ENCODE measurements around the gene ADAMTSL1. TPM values are rescaled to one million over a fixed set of nuclear protein-coding genes. Genes with fewer than 3 reads are reported as not detected.

Gene ADAMTSL1
- total RNA-seq, 1 experiment from 2014 or later, result 0.94 TPM

DNA sequence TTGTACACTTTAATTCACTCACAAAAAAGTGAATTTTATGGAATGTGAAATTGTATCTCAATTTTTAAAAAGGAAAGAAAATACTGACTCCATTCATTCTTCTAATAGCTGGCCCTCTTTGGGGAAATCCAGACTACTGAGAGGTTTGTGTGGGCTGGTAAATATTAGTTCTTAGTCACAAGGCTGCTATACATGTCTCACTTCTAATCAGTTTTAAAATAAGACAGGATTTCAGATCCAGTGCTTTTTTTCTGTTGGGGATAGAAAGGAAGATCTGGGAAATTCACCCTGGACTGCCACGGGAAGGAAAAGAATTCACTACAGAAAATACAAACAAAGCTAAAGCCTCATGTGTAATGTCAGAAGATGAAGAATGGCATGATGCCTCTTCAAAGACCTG, 32.7 kb upstream of the ADAMTSL1 start:
- no peak overlapping the region for H3K27ac Mint-ChIP-seq
- CTCF ChIA-PET, result interaction anchor here (1.6 to 2.7 kb wide), 4 partner anchors 14 to 186 kb away, joined by 6 to 10 read pairs (median 8); no protein-coding TSS in a partner anchor
- TF ChIP-seq E2F4 (CRISPR knock-in tag; IDR thresholded peaks at IDR 0.05; ENCODE audit: borderline replicate concordance, low read depth), result no peak
- TF ChIP-seq IRF1 (CRISPR knock-in tag; IDR thresholded peaks at IDR 0.05), result no peak
- TF ChIP-seq PRRX2 (CRISPR knock-in tag; IDR thresholded peaks at IDR 0.05), result no peak
- no peak for TF ChIP-seq ZNF281 (CRISPR knock-in tag; IDR thresholded peaks at IDR 0.05)
- no peak for TF ChIP-seq FOXP1 (CRISPR knock-in tag; IDR thresholded peaks at IDR 0.05; ENCODE audit: borderline replicate concordance)
- no peak for TF ChIP-seq SP1 (CRISPR knock-in tag; conservative IDR thresholded peaks at IDR 0.05)
- TF ChIP-seq FOXJ3 (CRISPR knock-in tag; IDR thresholded peaks at IDR 0.05; ENCODE audit: borderline replicate concordance), result no peak
- TF ChIP-seq MYBL2 (CRISPR knock-in tag; IDR thresholded peaks at IDR 0.05), result no peak
- no peak for TF ChIP-seq FOXK1 (CRISPR knock-in tag; IDR thresholded peaks at IDR 0.05)
- TF ChIP-seq, protein P1, sequence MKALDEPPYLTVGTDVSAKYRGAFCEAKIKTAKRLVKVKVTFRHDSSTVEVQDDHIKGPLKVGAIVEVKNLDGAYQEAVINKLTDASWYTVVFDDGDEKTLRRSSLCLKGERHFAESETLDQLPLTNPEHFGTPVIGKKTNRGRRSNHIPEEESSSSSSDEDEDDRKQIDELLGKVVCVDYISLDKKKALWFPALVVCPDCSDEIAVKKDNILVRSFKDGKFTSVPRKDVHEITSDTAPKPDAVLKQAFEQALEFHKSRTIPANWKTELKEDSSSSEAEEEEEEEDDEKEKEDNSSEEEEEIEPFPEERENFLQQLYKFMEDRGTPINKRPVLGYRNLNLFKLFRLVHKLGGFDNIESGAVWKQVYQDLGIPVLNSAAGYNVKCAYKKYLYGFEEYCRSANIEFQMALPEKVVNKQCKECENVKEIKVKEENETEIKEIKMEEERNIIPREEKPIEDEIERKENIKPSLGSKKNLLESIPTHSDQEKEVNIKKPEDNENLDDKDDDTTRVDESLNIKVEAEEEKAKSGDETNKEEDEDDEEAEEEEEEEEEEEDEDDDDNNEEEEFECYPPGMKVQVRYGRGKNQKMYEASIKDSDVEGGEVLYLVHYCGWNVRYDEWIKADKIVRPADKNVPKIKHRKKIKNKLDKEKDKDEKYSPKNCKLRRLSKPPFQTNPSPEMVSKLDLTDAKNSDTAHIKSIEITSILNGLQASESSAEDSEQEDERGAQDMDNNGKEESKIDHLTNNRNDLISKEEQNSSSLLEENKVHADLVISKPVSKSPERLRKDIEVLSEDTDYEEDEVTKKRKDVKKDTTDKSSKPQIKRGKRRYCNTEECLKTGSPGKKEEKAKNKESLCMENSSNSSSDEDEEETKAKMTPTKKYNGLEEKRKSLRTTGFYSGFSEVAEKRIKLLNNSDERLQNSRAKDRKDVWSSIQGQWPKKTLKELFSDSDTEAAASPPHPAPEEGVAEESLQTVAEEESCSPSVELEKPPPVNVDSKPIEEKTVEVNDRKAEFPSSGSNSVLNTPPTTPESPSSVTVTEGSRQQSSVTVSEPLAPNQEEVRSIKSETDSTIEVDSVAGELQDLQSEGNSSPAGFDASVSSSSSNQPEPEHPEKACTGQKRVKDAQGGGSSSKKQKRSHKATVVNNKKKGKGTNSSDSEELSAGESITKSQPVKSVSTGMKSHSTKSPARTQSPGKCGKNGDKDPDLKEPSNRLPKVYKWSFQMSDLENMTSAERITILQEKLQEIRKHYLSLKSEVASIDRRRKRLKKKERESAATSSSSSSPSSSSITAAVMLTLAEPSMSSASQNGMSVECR (CRISPR knock-in tag; IDR thresholded peaks at IDR 0.05; ENCODE audit: borderline replicate concordance), result no peak
- TF ChIP-seq ERG (CRISPR knock-in tag; IDR thresholded peaks at IDR 0.05), result no peak
- TF ChIP-seq NR2C2 (CRISPR knock-in tag; IDR thresholded peaks at IDR 0.05), result no peak
- TF ChIP-seq TCF7 (CRISPR knock-in tag; IDR thresholded peaks at IDR 0.05; ENCODE audit: low read depth), result no peak
- no peak for TF ChIP-seq CREB1 (CRISPR knock-in tag; IDR thresholded peaks at IDR 0.05)
- TF ChIP-seq, protein P2, sequence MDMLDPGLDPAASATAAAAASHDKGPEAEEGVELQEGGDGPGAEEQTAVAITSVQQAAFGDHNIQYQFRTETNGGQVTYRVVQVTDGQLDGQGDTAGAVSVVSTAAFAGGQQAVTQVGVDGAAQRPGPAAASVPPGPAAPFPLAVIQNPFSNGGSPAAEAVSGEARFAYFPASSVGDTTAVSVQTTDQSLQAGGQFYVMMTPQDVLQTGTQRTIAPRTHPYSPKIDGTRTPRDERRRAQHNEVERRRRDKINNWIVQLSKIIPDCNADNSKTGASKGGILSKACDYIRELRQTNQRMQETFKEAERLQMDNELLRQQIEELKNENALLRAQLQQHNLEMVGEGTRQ (CRISPR knock-in tag; IDR thresholded peaks at IDR 0.05), result no peak
- no peak for TF ChIP-seq ELF4 (CRISPR knock-in tag; IDR thresholded peaks at IDR 0.05; ENCODE audit: low read depth)
- no peak for TF ChIP-seq ZNF671 (CRISPR knock-in tag; IDR thresholded peaks at IDR 0.05)
- TF ChIP-seq, protein P3, sequence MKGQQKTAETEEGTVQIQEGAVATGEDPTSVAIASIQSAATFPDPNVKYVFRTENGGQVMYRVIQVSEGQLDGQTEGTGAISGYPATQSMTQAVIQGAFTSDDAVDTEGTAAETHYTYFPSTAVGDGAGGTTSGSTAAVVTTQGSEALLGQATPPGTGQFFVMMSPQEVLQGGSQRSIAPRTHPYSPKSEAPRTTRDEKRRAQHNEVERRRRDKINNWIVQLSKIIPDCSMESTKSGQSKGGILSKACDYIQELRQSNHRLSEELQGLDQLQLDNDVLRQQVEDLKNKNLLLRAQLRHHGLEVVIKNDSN (CRISPR knock-in tag; IDR thresholded peaks at IDR 0.05), result no peak
- TF ChIP-seq, protein P4, sequence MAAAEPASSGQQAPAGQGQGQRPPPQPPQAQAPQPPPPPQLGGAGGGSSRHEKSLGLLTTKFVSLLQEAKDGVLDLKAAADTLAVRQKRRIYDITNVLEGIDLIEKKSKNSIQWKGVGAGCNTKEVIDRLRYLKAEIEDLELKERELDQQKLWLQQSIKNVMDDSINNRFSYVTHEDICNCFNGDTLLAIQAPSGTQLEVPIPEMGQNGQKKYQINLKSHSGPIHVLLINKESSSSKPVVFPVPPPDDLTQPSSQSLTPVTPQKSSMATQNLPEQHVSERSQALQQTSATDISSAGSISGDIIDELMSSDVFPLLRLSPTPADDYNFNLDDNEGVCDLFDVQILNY (CRISPR knock-in tag; IDR thresholded peaks at IDR 0.05), result no peak

More for the DNA sequence above, 32.7 kb upstream of the ADAMTSL1 start:
- no peaks in the 10 kb centered on the region for H3K36me3 Mint-ChIP-seq
- H3K4me1 Mint-ChIP-seq, result peaks cover 17% of the 10 kb centered on the region
- POLR2A ChIA-PET, result no interaction called here
- H3K9me3 Mint-ChIP-seq, result no peaks in the 10 kb centered on the region
- no peak for ATAC-seq
- no peak overlapping the region for H3K4me3 Mint-ChIP-seq
- peaks cover 16% of the 10 kb centered on the region for H3K27me3 Mint-ChIP-seq (ENCODE audit: low read depth)
- DNase-seq (ENCODE audit: low spot score), result no peak
